Activated naive CD4-positive, alpha-beta T cell (primary cell): ENCODE results near the gene DCDC1.

ENCODE experiments used
- DNase-seq, 4 experiments: peaks; one replicate each; lab custom pipeline; 2025; lab: John Stamatoyannopoulos, UW

The DCDC1 gene

GRCh38 chr11:31231601-31232000 lies 137.9 kb downstream of the DCDC1 start:
- no peak for DNase-seq

GRCh38 chr11:31218847-31219246 lies 150.7 kb downstream of the DCDC1 start:
- DNase-seq, result no peak

- no peak for DNase-seq
Observed at GRCh38 chr11:31214372-31214771, 155.2 kb downstream of the DCDC1 start.

- DNase-seq, result no peak
Observed at GRCh38 chr11:31199378-31199777, 170.2 kb downstream of the DCDC1 start.

GRCh38 chr11:31173926-31174680 lies 195.4 kb downstream of the DCDC1 start:
- DNase-seq, result no peak

GRCh38 chr11:31160504-31161422 lies 208.8 kb downstream of the DCDC1 start:
- DNase-seq, result no peak

GRCh38 chr11:31150841-31151240 lies 218.7 kb downstream of the DCDC1 start:
- no peak for DNase-seq

- no peak for DNase-seq
Observed at GRCh38 chr11:31150011-31150410, 219.5 kb downstream of the DCDC1 start.

- DNase-seq, result no peak
Observed at GRCh38 chr11:31141789-31142188, 227.8 kb downstream of the DCDC1 start.

- no peak for DNase-seq
Observed at GRCh38 chr11:31139479-31139878, 230.1 kb downstream of the DCDC1 start.

- no peak for DNase-seq
Observed at GRCh38 chr11:31132531-31133421, 236.8 kb downstream of the DCDC1 start.

- DNase-seq, result no peak
Observed at GRCh38 chr11:31131760-31132159, 237.8 kb downstream of the DCDC1 start.

GRCh38 chr11:31127290-31127689 lies 242.2 kb downstream of the DCDC1 start:
- no peak for DNase-seq

- no peak for DNase-seq
Observed at GRCh38 chr11:31120428-31120827, 249.1 kb downstream of the DCDC1 start.

- no peak for DNase-seq
Observed at GRCh38 chr11:31118566-31118965, 251.0 kb downstream of the DCDC1 start.

GRCh38 chr11:31117038-31117437 lies 252.5 kb downstream of the DCDC1 start:
- DNase-seq, result no peak

- DNase-seq, result no peak
Observed at GRCh38 chr11:31114442-31114841, 255.1 kb downstream of the DCDC1 start.

GRCh38 chr11:31110830-31111229 lies 258.7 kb downstream of the DCDC1 start:
- no peak for DNase-seq

GRCh38 chr11:31109446-31109845 lies 260.1 kb downstream of the DCDC1 start:
- no peak for DNase-seq

GRCh38 chr11:31107649-31108048 lies 261.9 kb downstream of the DCDC1 start:
- no peak for DNase-seq

GRCh38 chr11:31106968-31107576 lies 262.5 kb downstream of the DCDC1 start:
- DNase-seq, result peak in 1 of 4 experiments; percentile 2

- DNase-seq, result no peak
Observed at GRCh38 chr11:31106326-31106725, 263.2 kb downstream of the DCDC1 start.
